Pancreas (tissue), 10 donors: ENCODE results near the gene MCTP2. TPM values are rescaled to one million over a fixed set of nuclear protein-coding genes. Genes with fewer than 3 reads are reported as not detected.
A peak's percentile ranks its signal among the peaks of the same experiment; 100 is the strongest.

Experiments
- ATAC-seq, 4 donors: fragments of 200-7000 bp; cut with Tn5 transposase; one replicate each; pipeline versions ENCODE4 v1.8.0 to v1.9.1; 2020; ENCODE audit warnings: mild to moderate bottlenecking in 4 of 4, moderate library complexity in 4 of 4
- DNase-seq, 6 donors: peaks; one replicate each; pipeline ENCODE4 v3.0.0-alpha.2; 2020
- FAIRE-seq: peaks from 2 replicates; lab custom pipeline; 2012; peaks lifted over from hg19 to GRCh38; lab: Jason Lieb, UNC
- H3K27ac ChIP-seq, 4 donors: fragments of 200-600 bp; sonication (generic); 1 replicate in 3 of 4; 2 replicates in 1 of 4; pipeline versions ENCODE4 v1.5.0 to v1.8.0; 2020
- H3K27me3 ChIP-seq, 4 donors: fragments of 200-600 bp; one replicate each; pipeline ENCODE4 v1.8.0; 2021
- H3K36me3 ChIP-seq, 3 donors: fragments of 200-600 bp; sonication (generic) in 1 of 3; one replicate each; pipeline versions ENCODE4 v1.5.0 to v1.8.0; 2020 to 2021
- H3K4me1 ChIP-seq, 3 donors: fragments of 200-600 bp; one replicate each; pipeline ENCODE4 v1.8.0; 2021
- H3K4me3 ChIP-seq, 4 donors: fragments of 200-600 bp; sonication (generic) in 2 of 4; one replicate each; pipeline versions ENCODE4 v1.5.0 to v1.8.0; 2020 to 2021
- H3K9me3 ChIP-seq, 4 donors: fragments of 200-600 bp; one replicate each; pipeline ENCODE4 v1.8.0; 2021
- WGBS, 2 donors: extraction: QIAGEN DNeasy Blood & Tissue Kit; methylation state at CpG; one replicate each; pipeline ENCODE4 v1.1.7; 2013; 5-methylcytosine and 5-hydroxymethylcytosine counted together
- intact Hi-C, 3 donors: fragments of 100-400 bp; cut with DNase I; formaldehyde crosslinking; loops; one replicate each; pipeline versions ENCODE4 v1.11.1 to v1.14.2; 2022
- polyA plus RNA-seq, 2 donors: library from polyadenylated mRNA; stranded (reverse); fragments of 200-250 nt; gene quantifications; one replicate each; pipeline ENCODE4 v1.2.3, GENCODE V29; 2013
- total RNA-seq, 6 donors: library from RNA; stranded (reverse); fragmentation: NEBNext Ultra II Directional in 4 of 6; extraction: Animal tissue kit (Norgen Biotek cat#: 25700) in 4 of 6; gene quantifications; one replicate each; pipeline versions ENCODE4 v1.2.1 to v1.2.4, GENCODE V29; 2021 to 2023
- TF ChIP-seq, protein P1 (sequence below), 4 donors: fragments of 200-600 bp; sonication (generic) in 3 of 4; IDR thresholded peaks; one replicate each; pipeline versions ENCODE4 v1.5.0 to v1.8.0; 2021; ENCODE audit warnings: antibody characterized with exemption in 4 of 4
- donor health status: healthy with polysubstance abuse.
- donor health status: DM: no; HTN: no; CAD: no; lungs with moderate emphysema.
- donor health status: DM: no; HTN: no; CAD: no.
- donor health status: control.
- donor health status: control.
- donor health status: Bipolar disorder and iron deficiency.
- donor health status: DM: yes; HTN: yes; CAD: no.
- donor health status: DM: no; HTN: no; CAD: no.
- donor health status: DM: no; HTN: no; CAD: no.
- donor health status: DM: yes; HTN: yes; CAD: no.

Gene MCTP2
- total and polyA plus RNA-seq, 8 donors, result 3.7 to 21.4 (median 14.7) TPM

DNA sequence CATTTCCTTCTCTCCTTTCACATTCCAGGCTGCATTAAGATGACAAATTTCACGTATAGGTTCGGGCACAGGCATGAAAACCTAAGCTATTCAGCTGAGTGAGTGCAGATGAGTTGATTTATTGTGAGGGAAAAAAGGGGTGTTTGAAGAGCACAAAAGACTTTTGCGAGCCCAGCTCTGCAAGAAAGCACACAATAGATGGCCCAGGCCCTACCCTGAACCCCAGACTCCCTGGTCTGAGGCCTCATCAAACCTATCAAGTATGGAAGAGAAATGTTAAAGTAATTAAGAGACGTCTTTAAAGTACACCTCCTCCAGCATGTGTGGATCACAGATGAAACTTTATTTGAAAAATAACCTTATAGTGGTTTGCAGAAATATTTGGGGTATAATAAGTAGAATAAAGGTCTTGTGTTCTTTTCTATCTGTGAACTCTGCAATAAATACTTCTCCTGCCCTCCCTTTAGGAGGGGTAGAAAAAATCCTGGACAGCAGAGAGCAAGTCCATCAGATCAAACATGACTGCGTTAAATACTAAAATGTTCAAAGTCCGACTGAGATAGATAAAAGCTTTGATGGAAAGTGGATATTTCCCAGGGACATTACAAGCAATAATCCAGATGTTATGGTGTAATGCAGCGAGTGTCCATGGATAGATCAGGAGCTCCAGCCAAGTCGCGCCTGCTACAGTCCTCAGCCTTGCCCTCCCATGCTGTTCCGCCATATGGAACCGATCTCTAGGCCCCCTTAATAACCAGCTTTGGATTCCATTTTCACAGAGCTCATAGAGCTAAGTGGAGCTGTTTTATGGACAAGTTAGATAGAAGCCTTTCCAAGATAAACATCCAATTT, 121.5 kb downstream of the MCTP2 start:
- no peak for FAIRE-seq
- 90 to 91% methylated on average over 11 of the region's 11 CpGs for WGBS, 2 donors
- no peak overlapping the region for H3K4me3 ChIP-seq
- no peak overlapping the region for H3K27ac ChIP-seq
- no peaks in the 10 kb centered on the region for H3K4me1 ChIP-seq
- TF ChIP-seq, protein P1, sequence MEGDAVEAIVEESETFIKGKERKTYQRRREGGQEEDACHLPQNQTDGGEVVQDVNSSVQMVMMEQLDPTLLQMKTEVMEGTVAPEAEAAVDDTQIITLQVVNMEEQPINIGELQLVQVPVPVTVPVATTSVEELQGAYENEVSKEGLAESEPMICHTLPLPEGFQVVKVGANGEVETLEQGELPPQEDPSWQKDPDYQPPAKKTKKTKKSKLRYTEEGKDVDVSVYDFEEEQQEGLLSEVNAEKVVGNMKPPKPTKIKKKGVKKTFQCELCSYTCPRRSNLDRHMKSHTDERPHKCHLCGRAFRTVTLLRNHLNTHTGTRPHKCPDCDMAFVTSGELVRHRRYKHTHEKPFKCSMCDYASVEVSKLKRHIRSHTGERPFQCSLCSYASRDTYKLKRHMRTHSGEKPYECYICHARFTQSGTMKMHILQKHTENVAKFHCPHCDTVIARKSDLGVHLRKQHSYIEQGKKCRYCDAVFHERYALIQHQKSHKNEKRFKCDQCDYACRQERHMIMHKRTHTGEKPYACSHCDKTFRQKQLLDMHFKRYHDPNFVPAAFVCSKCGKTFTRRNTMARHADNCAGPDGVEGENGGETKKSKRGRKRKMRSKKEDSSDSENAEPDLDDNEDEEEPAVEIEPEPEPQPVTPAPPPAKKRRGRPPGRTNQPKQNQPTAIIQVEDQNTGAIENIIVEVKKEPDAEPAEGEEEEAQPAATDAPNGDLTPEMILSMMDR (IDR thresholded peaks at IDR 0.05), result no peak
- H3K9me3 ChIP-seq, result no peaks in the 10 kb centered on the region
- DNase-seq, result peak in 1 of 6 donors; percentile 30
- H3K36me3 ChIP-seq, result no peaks in the 10 kb centered on the region
- peak in 1 of 4 donors; percentile 70 for ATAC-seq
- intact Hi-C loops, result no loop called here
- H3K27me3 ChIP-seq, result no peaks in the 10 kb centered on the region

- intact Hi-C loops, result no loop called here
- WGBS, 2 donors, result 92% methylated on average over 3 of the region's 3 CpGs
- peak in 1 of 4 donors; percentile 39 for ATAC-seq
These were observed 122.1 kb downstream of the MCTP2 start for GRCh38 chr15:94353488-94353820.

GRCh38 chr15:94354655-94355054, 123.3 kb downstream of the MCTP2 start:
- intact Hi-C loops, result no loop called here
- FAIRE-seq (no peak), DNase-seq (no peak), ATAC-seq (no peak)
- no peaks in the 10 kb centered on the region for H3K9me3 ChIP-seq
- H3K27ac ChIP-seq, result no peak overlapping the region
- TF ChIP-seq, protein P1 (IDR thresholded peaks at IDR 0.05), result no peak
- H3K4me3 ChIP-seq, result no peak overlapping the region
- peaks cover 0 to 8% (median 0%) of the 10 kb centered on the region in 3 donors for H3K36me3 ChIP-seq
- WGBS, 2 donors, result 93 to 97% methylated on average over 9 of the region's 9 CpGs
- H3K4me1 ChIP-seq, result no peaks in the 10 kb centered on the region
- H3K27me3 ChIP-seq, result no peaks in the 10 kb centered on the region

More at GRCh38 chr15:94353488-94353820, 122.1 kb downstream of the MCTP2 start:
- Histone ChIP-seq H3K9me3 (no peaks in the 10 kb centered on the region), H3K4me1 (no peaks in the 10 kb centered on the region), H3K27ac (no peak overlapping the region), H3K36me3 (no peaks in the 10 kb centered on the region), H3K4me3 (no peak overlapping the region), H3K27me3 (no peaks in the 10 kb centered on the region)
- TF ChIP-seq, protein P1 (IDR thresholded peaks at IDR 0.05), result no peak
- no peak for DNase-seq
- no peak for FAIRE-seq

GRCh38 chr15:94359716-94360115, 128.4 kb downstream of the MCTP2 start:
- Histone ChIP-seq H3K27ac (no peak overlapping the region), H3K27me3 (no peaks in the 10 kb centered on the region), H3K4me3 (no peak overlapping the region), H3K9me3 (no peaks in the 10 kb centered on the region), H3K4me1 (no peaks in the 10 kb centered on the region), H3K36me3 (peaks cover 0 to 8% (median 0%) of the 10 kb centered on the region in 3 donors)
- ATAC-seq (no peak), FAIRE-seq (no peak), DNase-seq (no peak)
- intact Hi-C loops, result no loop called here
- 95 to 98% methylated on average over 3 of the region's 3 CpGs for WGBS, 2 donors
- TF ChIP-seq, protein P1 (IDR thresholded peaks at IDR 0.05), result no peak

GRCh38 chr15:94360251-94360685, 128.9 kb downstream of the MCTP2 start:
- Histone ChIP-seq H3K9me3 (no peaks in the 10 kb centered on the region), H3K27me3 (no peaks in the 10 kb centered on the region), H3K4me1 (no peaks in the 10 kb centered on the region), H3K27ac (no peak overlapping the region), H3K36me3 (peaks cover 0 to 8% (median 0%) of the 10 kb centered on the region in 3 donors), H3K4me3 (no peak overlapping the region)
- no peak for DNase-seq
- TF ChIP-seq, protein P1 (IDR thresholded peaks at IDR 0.05), result no peak
- WGBS, 2 donors, result 90 to 94% methylated on average over 7 of the region's 7 CpGs
- FAIRE-seq, result no peak
- ATAC-seq, result no peak
- intact Hi-C loops, result no loop called here
